ENCODE results near the gene TMEM44. TPM values are rescaled to one million over a fixed set of nuclear protein-coding genes. Genes with fewer than 3 reads are reported as not detected.
"Not testable (repeated sequence)": the region's sequence is repeated elsewhere in the genome, so short reads cannot be mapped to it uniquely, and the experiment has no call there.

TMEM44 gene
- total RNA-seq, 1 donor from 2014 or later, result 9.4 TPM

- Mint-ChIP-seq H3K36me3 (ENCODE audit: low read depth) (no peaks in the 10 kb centered on the region), H3K4me3 (ENCODE audit: low read depth) (no peak overlapping the region), H3K27me3 (ENCODE audit: low read depth) (no peaks in the 10 kb centered on the region), H3K27ac (no peak overlapping the region), H3K4me1 (ENCODE audit: low read depth) (no peaks in the 10 kb centered on the region), H3K9me3 (no peaks in the 10 kb centered on the region)
- intact Hi-C loops (cut with micrococcal nuclease), result no loop called here
- no peak for DNase-seq (ENCODE audit: low spot score)
Observed at GRCh38 chr3:194617827-194618226, 15.4 kb downstream of the TMEM44 start.

GRCh38 chr3:194617143-194617671 is 16.0 kb downstream of the TMEM44 start:
- no peak overlapping the region for H3K27ac Mint-ChIP-seq
- H3K27me3 Mint-ChIP-seq (ENCODE audit: low read depth), result no peaks in the 10 kb centered on the region
- H3K9me3 Mint-ChIP-seq, result no peaks in the 10 kb centered on the region
- H3K4me3 Mint-ChIP-seq (ENCODE audit: low read depth), result no peak overlapping the region
- intact Hi-C loops (cut with micrococcal nuclease), result no loop called here
- H3K36me3 Mint-ChIP-seq (ENCODE audit: low read depth), result no peaks in the 10 kb centered on the region
- H3K4me1 Mint-ChIP-seq (ENCODE audit: low read depth), result peaks cover 2% of the 10 kb centered on the region
- no peak for DNase-seq (ENCODE audit: low spot score)

- Mint-ChIP-seq H3K27ac (no peak overlapping the region), H3K9me3 (no peaks in the 10 kb centered on the region), H3K36me3 (ENCODE audit: low read depth) (no peaks in the 10 kb centered on the region), H3K4me1 (ENCODE audit: low read depth) (peaks cover 2% of the 10 kb centered on the region), H3K4me3 (ENCODE audit: low read depth) (no peak overlapping the region), H3K27me3 (ENCODE audit: low read depth) (no peaks in the 10 kb centered on the region)
- intact Hi-C loops (cut with micrococcal nuclease), result no loop called here
- DNase-seq (ENCODE audit: low spot score), result no peak
Observed at GRCh38 chr3:194615226-194615625, 18.0 kb downstream of the TMEM44 start.

GRCh38 chr3:194612221-194612620 is 21.0 kb downstream of the TMEM44 start:
- intact Hi-C loops (cut with micrococcal nuclease), result no loop called here
- Mint-ChIP-seq H3K4me1 (ENCODE audit: low read depth) (peaks cover 2% of the 10 kb centered on the region), H3K27me3 (ENCODE audit: low read depth) (no peaks in the 10 kb centered on the region), H3K27ac (no peak overlapping the region), H3K36me3 (ENCODE audit: low read depth) (no peaks in the 10 kb centered on the region), H3K4me3 (ENCODE audit: low read depth) (no peak overlapping the region), H3K9me3 (no peaks in the 10 kb centered on the region)
- no peak for DNase-seq (ENCODE audit: low spot score)

- Mint-ChIP-seq H3K9me3 (no peaks in the 10 kb centered on the region), H3K27me3 (ENCODE audit: low read depth) (no peaks in the 10 kb centered on the region), H3K27ac (no peak overlapping the region), H3K4me3 (ENCODE audit: low read depth) (no peak overlapping the region), H3K36me3 (ENCODE audit: low read depth) (no peaks in the 10 kb centered on the region), H3K4me1 (ENCODE audit: low read depth) (peaks cover 2% of the 10 kb centered on the region)
- no peak for DNase-seq (ENCODE audit: low spot score)
- intact Hi-C loops (cut with micrococcal nuclease), result no loop called here
Observed at GRCh38 chr3:194610689-194611088, 22.5 kb downstream of the TMEM44 start.

GRCh38 chr3:194609601-194610000 is 23.6 kb downstream of the TMEM44 start:
- DNase-seq (ENCODE audit: low spot score), result no peak
- no peaks in the 10 kb centered on the region for H3K27me3 Mint-ChIP-seq (ENCODE audit: low read depth)
- peaks cover 2% of the 10 kb centered on the region for H3K4me1 Mint-ChIP-seq (ENCODE audit: low read depth)
- no peak overlapping the region for H3K27ac Mint-ChIP-seq
- H3K36me3 Mint-ChIP-seq (ENCODE audit: low read depth), result no peaks in the 10 kb centered on the region
- no peak overlapping the region for H3K4me3 Mint-ChIP-seq (ENCODE audit: low read depth)
- no peaks in the 10 kb centered on the region for H3K9me3 Mint-ChIP-seq
- intact Hi-C loops (cut with micrococcal nuclease), result no loop called here

- DNase-seq (ENCODE audit: low spot score), result no peak
- Mint-ChIP-seq H3K9me3 (no peaks in the 10 kb centered on the region), H3K36me3 (ENCODE audit: low read depth) (no peaks in the 10 kb centered on the region), H3K27me3 (ENCODE audit: low read depth) (no peaks in the 10 kb centered on the region), H3K27ac (no peak overlapping the region), H3K4me1 (ENCODE audit: low read depth) (peaks cover 2% of the 10 kb centered on the region), H3K4me3 (ENCODE audit: low read depth) (no peak overlapping the region)
- intact Hi-C loops (cut with micrococcal nuclease), result no loop called here
Observed at GRCh38 chr3:194608981-194609380, 24.2 kb downstream of the TMEM44 start.

- Mint-ChIP-seq H3K36me3 (ENCODE audit: low read depth) (no peaks in the 10 kb centered on the region), H3K4me3 (ENCODE audit: low read depth) (no peak overlapping the region), H3K9me3 (no peaks in the 10 kb centered on the region), H3K27me3 (ENCODE audit: low read depth) (no peaks in the 10 kb centered on the region), H3K4me1 (ENCODE audit: low read depth) (peaks cover 2% of the 10 kb centered on the region), H3K27ac (no peak overlapping the region)
- no peak for DNase-seq (ENCODE audit: low spot score)
- intact Hi-C loops (cut with micrococcal nuclease), result no loop called here
Observed at GRCh38 chr3:194607592-194608389, 25.4 kb downstream of the TMEM44 start.

- Mint-ChIP-seq H3K27ac (no peak overlapping the region), H3K4me1 (ENCODE audit: low read depth) (no peaks in the 10 kb centered on the region), H3K36me3 (ENCODE audit: low read depth) (no peaks in the 10 kb centered on the region), H3K4me3 (ENCODE audit: low read depth) (no peak overlapping the region), H3K9me3 (no peaks in the 10 kb centered on the region), H3K27me3 (ENCODE audit: low read depth) (no peaks in the 10 kb centered on the region)
- DNase-seq (ENCODE audit: low spot score), result no peak
- intact Hi-C loops (cut with micrococcal nuclease), result no loop called here
Observed at GRCh38 chr3:194606941-194607340, 26.3 kb downstream of the TMEM44 start.

- H3K4me3 Mint-ChIP-seq (ENCODE audit: low read depth), result no peak overlapping the region
- no peaks in the 10 kb centered on the region for H3K36me3 Mint-ChIP-seq (ENCODE audit: low read depth)
- DNase-seq (ENCODE audit: low spot score), result no peak
- no peaks in the 10 kb centered on the region for H3K27me3 Mint-ChIP-seq (ENCODE audit: low read depth)
- intact Hi-C loops (cut with micrococcal nuclease), result no loop called here
- H3K9me3 Mint-ChIP-seq, result no peaks in the 10 kb centered on the region
- no peaks in the 10 kb centered on the region for H3K4me1 Mint-ChIP-seq (ENCODE audit: low read depth)
- H3K27ac Mint-ChIP-seq, result no peak overlapping the region
Observed at GRCh38 chr3:194606163-194606562, 27.1 kb downstream of the TMEM44 start.

- H3K27me3 Mint-ChIP-seq (ENCODE audit: low read depth); DNase-seq (ENCODE audit: low spot score); H3K27ac Mint-ChIP-seq; H3K4me1 Mint-ChIP-seq (ENCODE audit: low read depth); intact Hi-C loops (cut with micrococcal nuclease); H3K4me3 Mint-ChIP-seq (ENCODE audit: low read depth); H3K36me3 Mint-ChIP-seq (ENCODE audit: low read depth); H3K9me3 Mint-ChIP-seq: not testable (repeated sequence)
Observed at GRCh38 chr3:194605314-194605713, 27.9 kb downstream of the TMEM44 start.

GRCh38 chr3:194604837-194605236 is 28.4 kb downstream of the TMEM44 start:
- H3K9me3 Mint-ChIP-seq, result no peaks in the 10 kb centered on the region
- H3K4me1 Mint-ChIP-seq (ENCODE audit: low read depth), result no peaks in the 10 kb centered on the region
- no peak overlapping the region for H3K27ac Mint-ChIP-seq
- no peak overlapping the region for H3K4me3 Mint-ChIP-seq (ENCODE audit: low read depth)
- intact Hi-C loops (cut with micrococcal nuclease), result no loop called here
- DNase-seq (ENCODE audit: low spot score), result no peak
- no peaks in the 10 kb centered on the region for H3K27me3 Mint-ChIP-seq (ENCODE audit: low read depth)
- no peaks in the 10 kb centered on the region for H3K36me3 Mint-ChIP-seq (ENCODE audit: low read depth)

GRCh38 chr3:194604126-194604525 is 29.1 kb downstream of the TMEM44 start:
- DNase-seq (ENCODE audit: low spot score), result no peak
- H3K27ac Mint-ChIP-seq, result no peak overlapping the region
- H3K4me3 Mint-ChIP-seq (ENCODE audit: low read depth), result no peak overlapping the region
- intact Hi-C loops (cut with micrococcal nuclease), result no loop called here
- no peaks in the 10 kb centered on the region for H3K9me3 Mint-ChIP-seq
- H3K27me3 Mint-ChIP-seq (ENCODE audit: low read depth), result no peaks in the 10 kb centered on the region
- H3K4me1 Mint-ChIP-seq (ENCODE audit: low read depth), result no peaks in the 10 kb centered on the region
- H3K36me3 Mint-ChIP-seq (ENCODE audit: low read depth), result no peaks in the 10 kb centered on the region

Data from activated T-helper 2 cell treated with anti-CD3 and anti-CD28 coated beads, Interferon-gamma antibody, Interleukin-2, Interleukin-4, amounts not matched to agents 10 μg/mL and 5 μg/mL and 100 μg/mL, durations not matched to agents 14 hours and 24 hours and 36 hours (primary cell).